AG04450 (cell line): ENCODE results near the gene NUDT14. TPM values are rescaled to one million over a fixed set of nuclear protein-coding genes. Genes with fewer than 3 reads are reported as not detected.

Experiments used
- CTCF ChIA-PET: fragments of 300-600, 350-600 bp; formaldehyde crosslinking; extraction: SDS; loops from one replicate; lab custom pipeline; 2022; ENCODE audit warnings: antibody characterized with exemption, inconsistent platforms; lab: Charles Lee
- POLR2A ChIA-PET: fragments of 350-600 bp; formaldehyde crosslinking; extraction: SDS; loops from one replicate; lab custom pipeline; 2021; ENCODE audit warnings: antibody characterized with exemption, inconsistent platforms; lab: Yijun Ruan, JAX
- DNase-seq: peaks from one replicate; pipeline ENCODE4 v3.0.0-alpha.2; 2011; ENCODE audit warnings: low read depth, low spot score
- H3K27ac ChIP-seq: one replicate; pipeline ENCODE4 v1.5.1; 2012; ENCODE audit warnings: low read depth, low read length, control low read depth
- H3K27me3 ChIP-seq: one replicate; pipeline ENCODE4 v1.6.0; 2012; ENCODE audit warnings: low read length; ENCODE audit not compliant: control insufficient read depth, insufficient read depth
- H3K4me3 ChIP-seq: 2 replicates; pipeline ENCODE4 v1.5.1; 2011; ENCODE audit warnings: mild to moderate bottlenecking, low read depth, low read length, control low read depth
- H3K9me3 ChIP-seq: 2 replicates; pipeline ENCODE4 v1.5.1; 2012; ENCODE audit warnings: low read length; ENCODE audit not compliant: control insufficient read depth, insufficient read depth
- polyA plus RNA-seq: library from polyadenylated mRNA; depleted of rRNA; stranded (reverse); fragments of >200 nt; gene quantifications from 2 replicates; pipeline ENCODE4 v1.2.3, GENCODE V29; 2011
- TF ChIP-seq, protein P1 (sequence below): IDR thresholded peaks from 2 replicates; pipeline ENCODE4 v1.5.1; 2011; ENCODE audit warnings: low read depth, low read length, control low read depth, inconsistent platforms

The NUDT14 gene
- polyA plus RNA-seq, 1 experiment = 7.2 TPM

DNA sequence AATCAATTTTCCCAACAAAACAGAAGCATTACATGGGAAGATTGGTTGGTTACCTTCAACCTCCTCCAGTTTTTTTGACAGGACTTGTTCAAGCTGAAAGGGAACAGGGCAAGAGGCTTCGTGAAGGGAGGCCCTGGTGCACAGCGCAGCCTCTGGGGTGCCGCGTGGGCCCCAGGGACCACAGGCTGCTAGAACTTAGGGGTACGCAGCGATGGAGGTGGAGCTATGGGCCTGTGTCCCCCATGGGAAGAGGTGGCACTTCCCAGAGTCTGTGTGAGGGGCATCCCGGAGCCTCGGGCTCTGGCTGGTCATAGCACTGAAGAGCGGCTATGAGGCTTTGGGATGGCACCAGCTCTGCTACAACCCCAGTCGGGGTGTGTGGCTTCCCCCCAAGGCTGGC lies 45.1 kb upstream of the NUDT14 start:
- Histone ChIP-seq H3K4me3 (no peak overlapping the region), H3K27ac (no peak overlapping the region), H3K27me3 (no peaks in the 10 kb centered on the region), H3K9me3 (no peaks in the 10 kb centered on the region; the same call in 1 of the 2 replicates)
- ChIA-PET POLR2A (interaction anchor here (0.6 kb wide), 1 partner anchor 118 kb away, joined by 10 read pairs; no protein-coding TSS in a partner anchor), CTCF (no interaction called here)
- TF ChIP-seq, protein P1, sequence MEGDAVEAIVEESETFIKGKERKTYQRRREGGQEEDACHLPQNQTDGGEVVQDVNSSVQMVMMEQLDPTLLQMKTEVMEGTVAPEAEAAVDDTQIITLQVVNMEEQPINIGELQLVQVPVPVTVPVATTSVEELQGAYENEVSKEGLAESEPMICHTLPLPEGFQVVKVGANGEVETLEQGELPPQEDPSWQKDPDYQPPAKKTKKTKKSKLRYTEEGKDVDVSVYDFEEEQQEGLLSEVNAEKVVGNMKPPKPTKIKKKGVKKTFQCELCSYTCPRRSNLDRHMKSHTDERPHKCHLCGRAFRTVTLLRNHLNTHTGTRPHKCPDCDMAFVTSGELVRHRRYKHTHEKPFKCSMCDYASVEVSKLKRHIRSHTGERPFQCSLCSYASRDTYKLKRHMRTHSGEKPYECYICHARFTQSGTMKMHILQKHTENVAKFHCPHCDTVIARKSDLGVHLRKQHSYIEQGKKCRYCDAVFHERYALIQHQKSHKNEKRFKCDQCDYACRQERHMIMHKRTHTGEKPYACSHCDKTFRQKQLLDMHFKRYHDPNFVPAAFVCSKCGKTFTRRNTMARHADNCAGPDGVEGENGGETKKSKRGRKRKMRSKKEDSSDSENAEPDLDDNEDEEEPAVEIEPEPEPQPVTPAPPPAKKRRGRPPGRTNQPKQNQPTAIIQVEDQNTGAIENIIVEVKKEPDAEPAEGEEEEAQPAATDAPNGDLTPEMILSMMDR = no peak
- no peak for DNase-seq

DNA sequence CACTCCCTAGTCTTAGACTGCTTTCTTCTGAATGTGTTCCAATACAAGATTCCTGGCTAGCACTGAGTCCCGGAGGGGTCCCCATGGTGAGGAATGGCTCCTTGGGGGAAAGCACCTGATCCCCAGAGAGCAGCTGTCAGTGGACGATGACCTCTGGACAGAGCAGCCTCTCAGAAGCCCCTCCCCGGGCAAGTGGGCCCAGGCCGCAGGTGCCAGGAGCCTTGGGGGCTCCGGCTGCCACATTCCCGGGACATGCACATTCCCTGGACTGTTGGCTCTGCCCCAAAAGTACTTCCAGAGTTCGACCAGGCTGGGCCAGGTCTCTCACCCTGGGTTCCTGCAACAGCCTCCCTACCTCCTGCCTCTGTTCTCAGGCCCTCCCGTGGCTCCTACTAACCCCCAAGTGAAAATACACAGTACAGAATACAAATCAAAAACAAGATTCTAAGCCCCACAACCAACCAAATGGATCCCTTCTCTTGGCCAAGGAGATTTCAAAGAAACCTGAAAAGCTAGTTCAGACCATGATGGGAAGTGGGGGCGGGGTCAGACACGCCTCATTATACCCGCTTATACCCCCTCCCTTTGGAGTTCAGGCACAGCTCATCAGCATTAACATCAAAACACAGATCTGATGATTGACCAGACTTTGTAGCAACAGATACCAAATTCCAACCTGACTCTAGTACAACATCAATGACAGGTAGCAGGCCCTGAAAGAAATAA lies 43.9 kb upstream of the NUDT14 start:
- ChIA-PET POLR2A (no interaction called here), CTCF (no interaction called here)
- Histone ChIP-seq H3K27ac (no peak overlapping the region), H3K4me3 (no peak overlapping the region), H3K27me3 (no peaks in the 10 kb centered on the region), H3K9me3 (no peaks in the 10 kb centered on the region; the same call in 1 of the 2 replicates)
- no peak for DNase-seq
- TF ChIP-seq, protein P1 = no peak

DNA sequence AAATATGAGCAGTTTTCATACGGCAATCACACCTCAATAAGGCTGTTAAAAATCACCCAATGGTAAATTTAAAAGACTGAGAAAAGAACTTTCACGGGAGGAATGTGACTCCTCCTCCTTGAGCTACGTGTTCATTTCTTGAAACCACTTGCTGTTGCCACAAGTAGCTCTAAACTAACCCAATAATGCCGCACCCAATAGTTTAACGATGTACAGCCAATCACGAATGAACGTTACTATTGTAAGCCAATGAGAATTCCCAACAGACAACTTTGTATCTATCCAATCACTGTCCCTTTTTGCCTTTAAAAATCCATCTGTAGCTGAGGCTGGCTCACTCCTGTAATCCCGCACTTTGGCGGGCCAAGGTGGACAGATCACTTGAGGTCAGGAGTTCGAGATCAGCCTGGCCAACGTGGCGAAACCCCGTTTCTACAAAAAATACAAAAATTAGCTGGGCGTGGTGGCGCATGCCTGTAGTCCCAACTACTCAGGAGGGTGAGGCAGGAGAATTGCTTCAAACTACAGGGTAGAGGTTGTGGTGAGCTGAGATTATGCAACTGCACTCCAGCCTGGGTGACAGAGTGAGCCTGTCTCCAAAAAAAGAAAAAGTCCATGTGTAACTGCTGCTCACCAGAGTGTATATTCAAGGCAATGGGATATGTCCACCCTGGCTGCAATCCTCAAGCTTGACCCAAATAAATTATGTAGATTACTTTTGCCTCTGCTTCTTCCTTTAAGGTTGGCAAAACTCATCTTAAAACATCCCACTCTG lies 42.8 kb upstream of the NUDT14 start:
- Histone ChIP-seq H3K27ac (no peak overlapping the region), H3K4me3 (no peak overlapping the region), H3K27me3 (no peaks in the 10 kb centered on the region), H3K9me3 (no peaks in the 10 kb centered on the region; the same call in 1 of the 2 replicates)
- DNase-seq = no peak
- TF ChIP-seq, protein P1 = no peak
- CTCF ChIA-PET = no interaction called here
- POLR2A ChIA-PET = interaction anchor here (0.6 kb wide), 1 partner anchor 25 kb away, joined by 3 read pairs; no protein-coding TSS in a partner anchor

DNA sequence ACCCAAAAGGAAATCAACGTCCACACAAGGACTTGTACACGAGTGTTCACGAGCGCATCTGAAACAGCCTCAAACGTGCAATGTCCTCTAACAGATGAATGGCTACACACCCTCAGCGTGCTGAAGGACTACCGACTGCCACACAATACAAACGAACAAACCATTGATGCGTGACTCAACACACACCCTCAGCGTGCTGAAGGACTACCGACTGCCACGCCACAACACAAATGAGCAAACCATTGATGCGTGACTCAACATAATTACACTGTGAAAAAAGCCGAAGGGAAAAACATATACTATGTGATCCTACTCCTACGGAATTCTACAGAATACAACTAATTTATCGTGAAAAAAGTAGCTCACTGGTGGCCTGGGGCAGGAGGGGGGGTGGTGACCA lies 42.1 kb upstream of the NUDT14 start:
- no peak overlapping the region for H3K27ac ChIP-seq
- no peak for DNase-seq
- POLR2A ChIA-PET = interaction anchor here (0.6 kb wide), 1 partner anchor 26 kb away, joined by 3 read pairs; no protein-coding TSS in a partner anchor
- no peaks in the 10 kb centered on the region for H3K27me3 ChIP-seq
- CTCF ChIA-PET = no interaction called here
- H3K4me3 ChIP-seq = no peak overlapping the region
- no peaks in the 10 kb centered on the region; the same call in 1 of the 2 replicates for H3K9me3 ChIP-seq
- TF ChIP-seq, protein P1 = no peak
